Measurements from ENCODE around the gene STAG3.

STAG3 gene

GRCh38 chr7:100155553-100156317, 22.0 kb upstream of the STAG3 start:
- DNase-seq (ENCODE audit: low spot score): no peak

GRCh38 chr7:100156331-100157068, 21.2 kb upstream of the STAG3 start:
- no peak for DNase-seq (ENCODE audit: low spot score)

DNA sequence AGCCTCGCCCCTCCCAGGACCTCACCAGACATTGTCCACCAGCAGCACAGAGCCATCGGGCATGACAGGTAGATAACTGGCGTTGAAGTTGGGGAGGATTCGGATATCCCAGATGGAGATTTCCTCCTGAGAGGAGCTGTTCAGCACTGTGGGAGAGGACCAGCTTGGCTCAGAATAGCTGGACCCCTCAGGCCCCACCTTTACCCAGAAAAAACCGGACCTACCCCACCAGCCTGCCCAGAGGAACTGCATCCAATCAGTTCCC, 20.7 kb upstream of the STAG3 start:
- no peak for DNase-seq (ENCODE audit: low spot score)

- DNase-seq (ENCODE audit: low spot score): no peak
These were observed 20.1 kb upstream of the STAG3 start for GRCh38 chr7:100157334-100158228.

DNA sequence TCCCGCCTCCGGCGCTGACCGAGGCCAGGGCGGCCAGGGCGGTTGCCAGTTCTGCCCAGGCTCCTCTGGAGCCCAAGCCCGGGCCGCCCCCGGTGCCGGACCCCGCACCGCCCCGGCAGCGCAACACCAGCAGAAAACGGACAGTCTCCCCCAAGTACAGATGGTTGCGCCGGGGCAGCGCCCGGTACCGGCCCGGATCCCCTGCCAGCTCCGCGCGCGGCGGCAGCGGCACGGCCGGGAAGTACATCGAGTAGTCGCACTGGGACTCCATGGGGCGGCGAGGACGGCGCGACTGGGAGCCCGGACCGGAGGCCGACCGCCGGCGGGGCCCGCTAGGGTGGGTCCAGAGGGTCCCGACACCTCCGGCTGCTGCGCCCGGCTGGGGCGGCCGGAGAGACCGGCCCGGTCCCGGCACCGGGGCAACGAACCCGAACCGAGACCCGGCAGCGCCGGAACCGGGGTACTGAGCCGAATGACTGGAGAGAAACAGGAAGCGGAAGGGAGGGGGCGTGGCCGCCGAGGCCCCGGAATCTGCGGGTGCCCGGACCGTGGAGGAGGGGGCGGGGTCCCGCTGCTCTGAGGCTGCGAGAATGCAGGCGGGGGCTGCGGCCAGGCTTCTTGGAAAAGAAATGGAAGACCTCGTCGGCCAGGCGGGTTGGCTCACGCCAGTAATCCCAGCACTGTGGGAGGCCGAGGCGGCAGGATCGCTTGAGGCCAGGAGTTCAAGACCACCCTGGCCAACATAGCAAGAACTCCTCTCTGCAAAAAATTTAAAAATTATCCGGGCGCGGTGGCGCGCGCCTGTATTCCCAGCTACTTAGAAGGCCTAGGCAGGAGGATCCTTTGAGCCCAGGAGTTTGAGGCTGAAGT, 19.3 kb upstream of the STAG3 start, which contains the start of gene TRAPPC14:
TRAPPC14 (minus strand) TSS at position 495 of the 870 bp plus-strand sequence; CDS start at position 271, 224 bp downstream.
- peak; percentile 87 for DNase-seq (ENCODE audit: low spot score)

GRCh38 chr7:100159099-100159623, 18.6 kb upstream of the STAG3 start:
- no peak for DNase-seq (ENCODE audit: low spot score)

DNA sequence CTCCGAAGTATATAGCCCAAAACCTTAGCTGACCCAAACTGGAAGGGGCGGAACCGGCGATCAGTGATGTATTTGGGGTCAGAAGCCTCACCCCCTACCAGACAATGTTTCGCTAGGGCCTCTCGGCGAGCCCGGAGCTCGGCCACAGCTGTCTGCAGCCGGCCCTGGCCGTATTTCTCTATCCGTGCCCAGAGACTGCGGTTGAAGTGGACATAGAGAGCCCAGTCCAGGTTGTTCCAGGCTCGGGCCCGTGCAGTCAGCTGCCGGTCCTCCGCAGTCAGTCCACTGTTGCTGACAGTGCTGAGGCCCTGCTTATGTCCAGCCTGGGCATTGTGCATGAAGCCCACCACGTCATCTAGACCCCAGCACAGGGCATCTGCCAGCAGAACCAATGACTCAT, 17.7 kb upstream of the STAG3 start:
- no peak for DNase-seq (ENCODE audit: low spot score)

- no peak for DNase-seq (ENCODE audit: low spot score)
These were observed 14.6 kb upstream of the STAG3 start for GRCh38 chr7:100163006-100163531.

DNA sequence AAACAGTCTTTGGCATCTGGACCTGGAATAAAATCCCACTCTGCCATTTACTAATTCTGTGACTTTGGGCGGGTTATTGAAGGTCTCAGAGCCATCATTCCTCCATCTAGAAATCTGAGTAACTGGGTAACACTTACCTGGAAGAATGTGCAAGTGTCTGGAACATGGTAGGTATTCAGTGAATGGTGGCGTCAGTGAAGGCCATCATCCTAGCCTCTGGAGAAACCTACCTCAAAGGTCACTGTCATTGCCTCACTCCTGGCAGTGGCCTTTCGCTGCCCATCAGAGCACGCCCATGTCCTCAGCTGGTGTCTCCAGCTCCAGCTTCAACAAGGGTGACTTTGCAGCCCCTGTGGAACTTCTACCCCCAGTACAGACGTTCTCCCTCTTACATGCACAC, 13.8 kb upstream of the STAG3 start:
- no peak for DNase-seq (ENCODE audit: low spot score)

DNA sequence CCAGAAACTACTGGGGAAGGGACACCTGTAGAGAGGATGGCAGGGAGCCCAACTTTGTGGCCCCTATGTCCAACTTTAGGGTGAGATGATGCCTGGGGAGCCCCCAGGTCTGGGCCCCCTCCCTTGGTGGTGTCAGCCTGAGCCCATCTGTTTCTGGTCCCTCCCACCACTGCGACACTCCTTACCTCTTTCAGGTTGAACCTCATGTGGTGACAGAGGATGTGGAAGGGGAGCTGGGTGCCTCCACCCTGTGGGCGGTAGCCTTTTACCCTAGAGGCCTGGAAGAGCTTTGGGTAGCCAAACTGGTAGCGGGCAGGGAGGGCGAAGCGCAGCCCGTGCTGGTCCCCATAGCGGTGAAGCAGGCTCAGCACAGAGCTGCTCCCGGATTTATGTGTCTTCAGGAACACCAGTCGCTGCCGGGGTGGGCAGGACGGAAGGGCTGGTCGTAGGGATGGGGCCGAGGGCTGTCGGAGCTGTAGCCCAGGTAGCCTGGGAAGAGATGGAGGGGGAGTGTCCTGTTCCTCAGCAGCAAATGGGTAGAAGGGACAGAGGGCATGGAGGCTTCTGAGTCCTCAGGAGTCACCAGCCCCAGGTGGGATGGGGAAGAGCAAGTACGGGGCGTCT, 11.3 kb upstream of the STAG3 start:
- no peak for DNase-seq (ENCODE audit: low spot score)

DNA sequence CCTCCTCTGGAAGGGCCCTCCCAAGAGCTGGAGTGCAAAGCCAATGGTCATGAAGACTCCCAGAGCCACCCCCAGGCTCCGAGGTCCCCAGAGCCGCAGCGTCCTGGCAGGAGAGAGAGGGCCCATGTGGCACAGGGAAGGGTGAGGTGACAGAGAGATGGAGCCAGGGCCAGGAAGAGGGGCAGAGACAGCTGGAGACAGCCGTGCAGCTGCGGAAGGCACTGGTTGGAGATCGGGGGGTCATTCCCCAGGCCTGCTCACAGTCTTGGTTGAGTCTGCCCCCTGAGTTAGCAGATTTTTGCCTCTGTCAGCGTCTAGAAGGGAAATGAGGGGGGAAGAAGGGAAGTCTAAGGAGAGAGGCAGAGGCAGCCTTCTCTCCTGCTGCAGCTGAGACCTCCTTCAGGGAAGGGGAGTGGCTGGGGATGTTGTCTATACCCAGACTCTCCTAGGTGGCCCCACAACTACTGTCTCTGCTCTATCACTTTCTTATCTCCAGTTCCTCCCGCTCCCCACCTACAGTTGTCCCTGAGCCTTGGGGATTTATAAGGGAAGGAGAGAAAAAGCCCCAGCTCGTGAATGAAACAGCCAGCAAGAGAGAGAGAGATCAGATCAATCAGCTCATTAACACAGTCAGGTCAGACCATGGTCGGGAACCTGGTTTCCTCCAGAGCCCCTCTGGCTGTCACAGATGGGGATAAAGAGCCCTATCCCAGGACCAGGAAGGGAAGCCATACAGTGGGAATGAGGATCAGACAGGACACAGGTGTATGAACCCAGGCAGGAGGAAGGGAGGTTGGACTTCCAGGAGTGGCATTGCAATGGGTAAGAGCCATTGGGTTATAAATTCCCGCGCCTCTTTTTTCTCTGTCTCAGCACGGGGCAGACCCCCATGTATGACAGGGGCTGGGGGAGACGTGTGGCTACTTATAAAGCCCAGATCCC, 10.5 kb upstream of the STAG3 start:
- DNase-seq (ENCODE audit: low spot score): no peak

GRCh38 chr7:100167912-100168323, 9.8 kb upstream of the STAG3 start:
- DNase-seq (ENCODE audit: low spot score): no peak

DNA sequence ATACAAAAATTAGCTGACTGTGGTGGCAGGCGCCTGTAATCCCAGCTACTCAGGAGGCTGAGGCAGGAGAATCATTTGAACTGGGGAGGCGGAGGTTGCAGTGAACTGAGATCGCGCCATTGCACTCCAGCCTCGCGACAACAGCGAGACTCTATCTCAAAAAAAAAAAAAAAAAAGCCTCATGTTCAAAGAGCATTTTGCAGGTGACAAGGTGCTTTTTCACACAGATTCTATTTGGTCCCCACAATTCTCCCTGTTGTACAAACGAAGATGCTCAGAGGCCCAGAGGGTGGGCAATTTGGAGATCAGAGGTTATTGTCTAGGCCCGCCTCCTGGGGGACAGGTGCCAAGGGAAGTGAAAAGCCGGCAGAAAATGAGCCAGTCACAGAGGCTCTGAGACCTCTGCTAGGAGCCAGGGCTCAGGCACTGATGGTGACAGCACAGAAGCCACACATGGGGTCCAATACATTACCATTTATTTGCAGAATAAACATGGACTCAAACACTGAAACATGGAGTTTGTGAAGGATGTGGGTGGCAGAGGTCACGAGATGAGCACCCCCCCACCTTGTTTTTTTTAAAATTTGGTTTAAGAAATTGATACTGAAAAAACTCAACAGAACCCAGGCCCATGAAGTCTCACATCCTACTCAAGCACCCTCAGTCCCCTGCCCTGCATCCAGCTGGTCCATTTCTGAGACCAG, 8.4 kb upstream of the STAG3 start:
- no peak for DNase-seq (ENCODE audit: low spot score)

GRCh38 chr7:100170101-100170897, 7.4 kb upstream of the STAG3 start:
- no peak for DNase-seq (ENCODE audit: low spot score)

- no peak for DNase-seq (ENCODE audit: low spot score)
These were observed 6.5 kb upstream of the STAG3 start for GRCh38 chr7:100171087-100171681.

DNA sequence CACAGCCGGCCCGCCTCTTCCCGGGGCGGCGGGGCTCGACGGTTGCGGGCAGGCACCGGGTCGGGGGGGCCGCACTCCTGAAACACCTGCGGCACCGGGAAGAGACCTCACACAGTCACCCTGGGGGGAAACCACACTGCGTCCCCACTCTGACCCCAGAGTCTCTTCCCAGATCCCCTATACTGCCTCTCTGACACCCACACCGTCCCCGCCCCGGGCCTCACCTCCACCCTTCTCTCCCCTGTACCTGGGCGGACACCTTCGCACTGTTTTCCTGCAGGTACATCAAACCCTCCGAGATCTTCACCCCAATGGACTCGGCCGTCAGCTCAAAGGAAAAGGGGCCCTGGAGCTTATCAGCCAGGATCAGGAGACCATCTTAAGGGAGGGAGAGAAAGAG, 5.9 kb upstream of the STAG3 start:
- DNase-seq (ENCODE audit: low spot score): no peak

GRCh38 chr7:100173806-100174495, 3.8 kb upstream of the STAG3 start:
- DNase-seq (ENCODE audit: low spot score): no peak
